IMR-90 (cell line): Measurements from ENCODE around the gene NLGN1. TPM values are rescaled to one million over a fixed set of nuclear protein-coding genes. Genes with fewer than 3 reads are reported as not detected.

Experiments
- ATAC-seq: fragments of 200-7000 bp; cut with Tn5 transposase; 2 replicates; pipeline ENCODE4 v1.9.1; 2020; ENCODE audit warnings: low read depth, mild to moderate bottlenecking, moderate library complexity
- BruUV-seq: library from RNA; stranded (reverse); fragments of 400-500 nt; replicated peaks from 2 replicates; lab custom pipeline; 2021; lab: Mats Ljungman, UMichigan
- CTCF ChIA-PET: fragments of 300-600 bp; formaldehyde crosslinking; extraction: SDS; loops from one replicate; lab custom pipeline; 2021; ENCODE audit warnings: antibody characterized with exemption; lab: Yijun Ruan, JAX
- POLR2A ChIA-PET: fragments of 300-600 bp; sonication (Branson Sonifier 250); formaldehyde crosslinking; loops from one replicate; lab custom pipeline; 2022; ENCODE audit warnings: antibody characterized with exemption; ENCODE audit not compliant: unreplicated experiment; lab: Charles Lee
- DNase-seq: peaks from one replicate; pipeline ENCODE4 v3.0.0; 2013
- H2AFZ ChIP-seq: replicated peaks from 2 replicates; pipeline ENCODE3; 2013; ENCODE audit warnings: low read length, mild to moderate bottlenecking; ENCODE audit not compliant: poor library complexity
- H2AK5ac ChIP-seq: 2 replicates; pipeline ENCODE4 v1.6.1; 2013; ENCODE audit warnings: low read depth, low read length, inconsistent platforms
- H2AK9ac ChIP-seq: replicated peaks from 2 replicates; pipeline ENCODE3; 2013; ENCODE audit warnings: mild to moderate bottlenecking, low read depth, low read length, moderate library complexity; ENCODE audit not compliant: poor library complexity
- H2BK120ac ChIP-seq: 2 replicates; pipeline ENCODE4 v1.6.1; 2013; ENCODE audit warnings: low read depth, low read length, inconsistent platforms
- H2BK15ac ChIP-seq: 3 replicates; pipeline ENCODE4 v1.6.1; 2013; ENCODE audit warnings: low read depth, low read length, inconsistent platforms
- H2BK20ac ChIP-seq: 2 replicates; pipeline ENCODE4 v1.6.1; 2013; ENCODE audit warnings: low read depth, mild to moderate bottlenecking, inconsistent platforms, low read length, moderate library complexity
- H2BK5ac ChIP-seq: 2 replicates; pipeline ENCODE4 v1.6.1; 2013; ENCODE audit warnings: mild to moderate bottlenecking, low read depth, low read length, inconsistent platforms; ENCODE audit not compliant: poor library complexity, severe bottlenecking
- H3K14ac ChIP-seq: replicated peaks from 2 replicates; pipeline ENCODE4 v1.6.1; 2013; ENCODE audit warnings: low read depth, low read length, inconsistent platforms
- H3K18ac ChIP-seq: 2 replicates; pipeline ENCODE4 v1.6.1; 2013; ENCODE audit warnings: low read depth, low read length, control low read depth
- H3K23ac ChIP-seq: 2 replicates; pipeline ENCODE4 v1.6.1; 2013; ENCODE audit warnings: low read depth, low read length, inconsistent platforms
- H3K27ac ChIP-seq: 2 replicates; pipeline ENCODE4 v1.5.1; 2013; ENCODE audit warnings: mild to moderate bottlenecking, control low read depth, low read length; ENCODE audit not compliant: insufficient read depth
- H3K27me3 ChIP-seq: 2 replicates; pipeline ENCODE4 v1.6.1; 2013; ENCODE audit warnings: low read length; ENCODE audit not compliant: control insufficient read depth, insufficient read depth
- H3K36me3 ChIP-seq: 2 replicates; pipeline ENCODE4 v1.6.1; 2013; ENCODE audit warnings: low read length, mixed read lengths; ENCODE audit not compliant: control insufficient read depth, insufficient read depth
- H3K4ac ChIP-seq: 2 replicates; pipeline ENCODE4 v1.6.1; 2013; ENCODE audit warnings: low read depth, low read length, inconsistent platforms
- H3K4me1 ChIP-seq: 2 replicates; pipeline ENCODE4 v1.6.1; 2013; ENCODE audit warnings: low read length, mixed read lengths; ENCODE audit not compliant: control insufficient read depth, insufficient read depth
- H3K4me2 ChIP-seq: 2 replicates; pipeline ENCODE4 v1.6.1; 2013; ENCODE audit warnings: low read depth, mild to moderate bottlenecking, control low read depth, low read length, moderate library complexity
- H3K4me3 ChIP-seq: 2 replicates; pipeline ENCODE4 v1.5.1; 2013; ENCODE audit warnings: low read depth, mild to moderate bottlenecking, control low read depth, low read length, moderate library complexity; ENCODE audit not compliant: insufficient read depth
- H3K56ac ChIP-seq: 2 replicates; pipeline ENCODE4 v1.6.1; 2013; ENCODE audit warnings: low read length, inconsistent platforms; ENCODE audit not compliant: insufficient read depth; ENCODE audit errors: extremely low read depth
- H3K79me1 ChIP-seq, 2 experiments: 2 replicates each; pipeline ENCODE4 v1.6.1; 2013; ENCODE audit warnings: low read length in 2 of 2, inconsistent platforms in 1 of 2, low read depth in 1 of 2
- H3K9ac ChIP-seq: 2 replicates; pipeline ENCODE4 v1.6.1; 2013; ENCODE audit warnings: low read depth, low read length, control low read depth
- H3K9me1 ChIP-seq: 2 replicates; pipeline ENCODE4 v1.6.1; 2013; ENCODE audit warnings: low read length, inconsistent platforms; ENCODE audit not compliant: insufficient read depth
- H3K9me3 ChIP-seq: 2 replicates; pipeline ENCODE4 v1.6.1; 2013; ENCODE audit warnings: low read length; ENCODE audit not compliant: control insufficient read depth, insufficient read depth
- H4K20me1 ChIP-seq: 2 replicates; pipeline ENCODE4 v1.6.1; 2013; ENCODE audit warnings: low read length, inconsistent platforms; ENCODE audit not compliant: insufficient read depth
- H4K5ac ChIP-seq: 2 replicates; pipeline ENCODE4 v1.6.1; 2013; ENCODE audit warnings: mild to moderate bottlenecking, low read depth, low read length, control low read depth
- H4K8ac ChIP-seq, 2 experiments: 2 replicates each; pipeline ENCODE4 v1.6.1; 2013; ENCODE audit warnings: low read depth in 2 of 2, low read length in 2 of 2, control low read depth in 1 of 2, inconsistent platforms in 1 of 2
- H4K91ac ChIP-seq: 2 replicates; pipeline ENCODE4 v1.6.1; 2013; ENCODE audit warnings: low read depth, low read length, inconsistent platforms; ENCODE audit not compliant: insufficient read depth
- BHLHE40 ChIP-seq: fragments of 150-350 bp; IDR thresholded peaks from 2 replicates; pipeline ENCODE4 v1.6.1; 2016; ENCODE audit warnings: mild to moderate bottlenecking, low read depth, low read length
- CEBPB ChIP-seq: IDR thresholded peaks from 2 replicates; pipeline ENCODE4 v1.6.1; 2012; ENCODE audit warnings: low read depth, low read length, improper control_type of control experiment
- CHD1 ChIP-seq: IDR thresholded peaks from 2 replicates; pipeline ENCODE4 v1.6.1; 2012; ENCODE audit warnings: low read depth, low read length, improper control_type of control experiment
- FOS ChIP-seq: fragments of 150-350 bp; IDR thresholded peaks from 2 replicates; pipeline ENCODE4 v1.6.1; 2016; ENCODE audit warnings: low read depth, low read length
- MAFK ChIP-seq: IDR thresholded peaks from 2 replicates; pipeline ENCODE4 v1.6.1; 2012; ENCODE audit warnings: low read depth, low read length, improper control_type of control experiment
- MAZ ChIP-seq: IDR thresholded peaks from 2 replicates; pipeline ENCODE4 v1.6.1; 2012; ENCODE audit warnings: low read depth, mild to moderate bottlenecking, low read length, improper control_type of control experiment, moderate library complexity, borderline replicate concordance
- MXI1 ChIP-seq: IDR thresholded peaks from 2 replicates; pipeline ENCODE4 v1.6.1; 2012; ENCODE audit warnings: low read depth, mild to moderate bottlenecking, low read length, moderate library complexity, borderline replicate concordance
- NFE2L2 ChIP-seq: fragments of 150-350 bp; IDR thresholded peaks from 2 replicates; pipeline ENCODE4 v1.6.1; 2016; ENCODE audit warnings: low read depth, mild to moderate bottlenecking, low read length
- POLR2A ChIP-seq: IDR thresholded peaks from 2 replicates; pipeline ENCODE4 v1.6.1; 2012; ENCODE audit warnings: mild to moderate bottlenecking, low read depth, low read length
- RAD21 ChIP-seq: IDR thresholded peaks from 2 replicates; pipeline ENCODE4 v1.6.1; 2012; ENCODE audit warnings: low read length, improper control_type of control experiment
- RCOR1 ChIP-seq: IDR thresholded peaks from 2 replicates; pipeline ENCODE4 v1.6.1; 2012; ENCODE audit warnings: mild to moderate bottlenecking, low read length, improper control_type of control experiment; ENCODE audit not compliant: insufficient replicate concordance
- RFX5 ChIP-seq: IDR thresholded peaks from 2 replicates; pipeline ENCODE4 v1.8.0; 2012; ENCODE audit warnings: low read depth, mild to moderate bottlenecking, low read length, moderate library complexity
- SMC3 ChIP-seq: fragments of 150-350 bp; IDR thresholded peaks from 2 replicates; pipeline ENCODE4 v1.6.1; 2016; ENCODE audit warnings: low read depth, mild to moderate bottlenecking, antibody characterized with exemption, low read length, moderate library complexity
- WGBS, 2 experiments: methylation state at CpG; one replicate each; pipeline versions ENCODE4 v1.1.5 to v1.1.7; 2013; ENCODE audit warnings: missing lambda C conversion rate in 2 of 2; ENCODE audit not compliant: insufficient read length in 1 of 2; ENCODE audit errors: extremely low coverage in 2 of 2; 5-methylcytosine and 5-hydroxymethylcytosine counted together
- dilution Hi-C: fragments of 300-500 bp; cut with HindIII; formaldehyde crosslinking; loops from one replicate; pipeline ENCODE4 v1.14.3; 2018; ENCODE audit warnings: low sequenced_read_pairs; ENCODE audit not compliant: unreplicated experiment
- in situ Hi-C: fragments of 300-500 bp; cut with MboI; formaldehyde crosslinking; loops from 3 replicates; pipeline ENCODE4 v1.14.3; 2019; ENCODE audit warnings: low sequenced_read_pairs, inconsistent platforms, mixed read lengths
- intact Hi-C: fragments of 100-400 bp; cut with micrococcal nuclease; formaldehyde crosslinking; loops from 2 replicates; pipeline ENCODE4 v1.10.0; 2022
- polyA plus RNA-seq, 3 experiments: library from polyadenylated mRNA; depleted of rRNA; stranded (reverse); fragments of >200 nt; gene quantifications; 2 replicates each; pipeline ENCODE4 v1.2.3, GENCODE V29; 2012; ENCODE audit warnings: low replicate concordance in 1 of 3
- total RNA-seq: library from RNA; depleted of rRNA; stranded (reverse); fragments of >200 nt; gene quantifications from 2 replicates; pipeline ENCODE4 v1.2.3, GENCODE V29; 2012
- TF ChIP-seq, protein P1 (sequence below): fragments of 150-350 bp; IDR thresholded peaks from 2 replicates; pipeline ENCODE4 v1.6.1; 2016; ENCODE audit warnings: low read depth, mild to moderate bottlenecking, low read length, moderate library complexity, borderline replicate concordance
- TF ChIP-seq, protein P2 (sequence below): fragments of 150-350 bp; IDR thresholded peaks from 2 replicates; pipeline ENCODE4 v1.6.1; 2017; ENCODE audit warnings: mild to moderate bottlenecking, antibody characterized with exemption, low read length, low read depth
- TF ChIP-seq, protein P3 (sequence below): conservative IDR thresholded peaks from 2 replicates; pipeline ENCODE4 v1.5.1; 2012; ENCODE audit warnings: mild to moderate bottlenecking, low read depth, low read length, improper control_type of control experiment

Gene NLGN1
- total and polyA plus RNA-seq, 2 of the 4 experiments (the other 2 are of a cell fraction): 1.8 to 12.5 TPM

DNA sequence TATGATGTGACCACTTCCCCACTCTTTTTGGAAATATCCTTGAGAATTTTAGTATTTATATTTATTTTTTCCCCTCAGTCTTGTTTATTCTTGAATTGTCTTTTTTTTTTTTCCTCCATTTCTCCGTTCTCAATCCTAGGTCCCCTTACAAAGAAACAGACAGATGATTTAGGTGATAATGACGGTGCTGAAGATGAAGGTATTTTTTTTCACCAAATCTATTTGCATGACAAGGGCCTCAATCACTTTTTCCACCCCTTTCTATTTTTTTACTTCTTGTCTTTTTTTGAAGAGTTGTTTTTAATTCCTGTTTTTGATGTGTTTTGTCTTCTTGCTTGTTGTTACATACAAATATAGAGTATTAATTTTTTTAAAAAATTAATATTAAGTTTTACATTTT is 402.6 kb downstream of the NLGN1 start:
- no peak overlapping the region for H3K9ac ChIP-seq
- no peak overlapping the region for H3K4ac ChIP-seq
- no peak overlapping the region for H4K8ac ChIP-seq
- no peaks in the 10 kb centered on the region for H4K20me1 ChIP-seq
- POLR2A ChIA-PET: no interaction called here
- no peak overlapping the region for H3K14ac ChIP-seq
- no peak for ATAC-seq
- no peak overlapping the region for H3K18ac ChIP-seq
- CTCF ChIA-PET: no interaction called here
- no peak overlapping the region for H4K5ac ChIP-seq
- H2BK5ac ChIP-seq: no peak overlapping the region
- DNase-seq: no peak
- no peaks in the 10 kb centered on the region for H3K9me1 ChIP-seq
- no peak overlapping the region for H3K23ac ChIP-seq
- H3K9me3 ChIP-seq: no peaks in the 10 kb centered on the region
- H2AK5ac ChIP-seq: no peak overlapping the region
- no peak overlapping the region for H3K4me3 ChIP-seq
- H3K4me1 ChIP-seq: no peaks in the 10 kb centered on the region
- dilution Hi-C loops (no loop called here), in situ Hi-C loops (no loop called here), intact Hi-C loops (no loop called here)
- no peak overlapping the region for H3K56ac ChIP-seq
- H2BK20ac ChIP-seq: no peak overlapping the region
- H4K91ac ChIP-seq: no peak overlapping the region
- no peaks in the 10 kb centered on the region for H3K79me1 ChIP-seq
- no TSS peak for BruUV-seq
- H3K27ac ChIP-seq: no peak overlapping the region
- WGBS, 2 experiments: no CpG with 5 or more reads among the region's 2 CpGs
- H2AK9ac ChIP-seq: no peak overlapping the region
- no peak overlapping the region for H2AFZ ChIP-seq
- no peaks in the 10 kb centered on the region for H3K27me3 ChIP-seq
- H3K4me2 ChIP-seq: no peak overlapping the region
- TF ChIP-seq, protein P1, sequence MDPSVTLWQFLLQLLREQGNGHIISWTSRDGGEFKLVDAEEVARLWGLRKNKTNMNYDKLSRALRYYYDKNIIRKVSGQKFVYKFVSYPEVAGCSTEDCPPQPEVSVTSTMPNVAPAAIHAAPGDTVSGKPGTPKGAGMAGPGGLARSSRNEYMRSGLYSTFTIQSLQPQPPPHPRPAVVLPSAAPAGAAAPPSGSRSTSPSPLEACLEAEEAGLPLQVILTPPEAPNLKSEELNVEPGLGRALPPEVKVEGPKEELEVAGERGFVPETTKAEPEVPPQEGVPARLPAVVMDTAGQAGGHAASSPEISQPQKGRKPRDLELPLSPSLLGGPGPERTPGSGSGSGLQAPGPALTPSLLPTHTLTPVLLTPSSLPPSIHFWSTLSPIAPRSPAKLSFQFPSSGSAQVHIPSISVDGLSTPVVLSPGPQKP: no peak
- TF ChIP-seq MXI1: no peak
- no peak for TF ChIP-seq BHLHE40
- TF ChIP-seq CEBPB: no peak
- no peak for TF ChIP-seq RAD21
- no peak for TF ChIP-seq RCOR1
- TF ChIP-seq MAFK: no peak
- TF ChIP-seq SMC3: no peak
- TF ChIP-seq MAZ: no peak
- no peak for TF ChIP-seq RFX5
- no peak for TF ChIP-seq CHD1
- TF ChIP-seq NFE2L2: no peak
- TF ChIP-seq FOS: no peak
- no peak for TF ChIP-seq POLR2A
- TF ChIP-seq, protein P2, sequence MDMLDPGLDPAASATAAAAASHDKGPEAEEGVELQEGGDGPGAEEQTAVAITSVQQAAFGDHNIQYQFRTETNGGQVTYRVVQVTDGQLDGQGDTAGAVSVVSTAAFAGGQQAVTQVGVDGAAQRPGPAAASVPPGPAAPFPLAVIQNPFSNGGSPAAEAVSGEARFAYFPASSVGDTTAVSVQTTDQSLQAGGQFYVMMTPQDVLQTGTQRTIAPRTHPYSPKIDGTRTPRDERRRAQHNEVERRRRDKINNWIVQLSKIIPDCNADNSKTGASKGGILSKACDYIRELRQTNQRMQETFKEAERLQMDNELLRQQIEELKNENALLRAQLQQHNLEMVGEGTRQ: no peak
- TF ChIP-seq, protein P3, sequence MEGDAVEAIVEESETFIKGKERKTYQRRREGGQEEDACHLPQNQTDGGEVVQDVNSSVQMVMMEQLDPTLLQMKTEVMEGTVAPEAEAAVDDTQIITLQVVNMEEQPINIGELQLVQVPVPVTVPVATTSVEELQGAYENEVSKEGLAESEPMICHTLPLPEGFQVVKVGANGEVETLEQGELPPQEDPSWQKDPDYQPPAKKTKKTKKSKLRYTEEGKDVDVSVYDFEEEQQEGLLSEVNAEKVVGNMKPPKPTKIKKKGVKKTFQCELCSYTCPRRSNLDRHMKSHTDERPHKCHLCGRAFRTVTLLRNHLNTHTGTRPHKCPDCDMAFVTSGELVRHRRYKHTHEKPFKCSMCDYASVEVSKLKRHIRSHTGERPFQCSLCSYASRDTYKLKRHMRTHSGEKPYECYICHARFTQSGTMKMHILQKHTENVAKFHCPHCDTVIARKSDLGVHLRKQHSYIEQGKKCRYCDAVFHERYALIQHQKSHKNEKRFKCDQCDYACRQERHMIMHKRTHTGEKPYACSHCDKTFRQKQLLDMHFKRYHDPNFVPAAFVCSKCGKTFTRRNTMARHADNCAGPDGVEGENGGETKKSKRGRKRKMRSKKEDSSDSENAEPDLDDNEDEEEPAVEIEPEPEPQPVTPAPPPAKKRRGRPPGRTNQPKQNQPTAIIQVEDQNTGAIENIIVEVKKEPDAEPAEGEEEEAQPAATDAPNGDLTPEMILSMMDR: no peak
- H3K36me3 ChIP-seq: no peaks in the 10 kb centered on the region
- H2BK15ac ChIP-seq: no peak overlapping the region
- no peak overlapping the region for H2BK120ac ChIP-seq
